Hepatocyte (in vitro differentiated cells): Measurements from ENCODE around the gene MAMSTR. TPM values are rescaled to one million over a fixed set of nuclear protein-coding genes. Genes with fewer than 3 reads are reported as not detected.

Source experiments
- DNase-seq: peaks from one replicate; pipeline ENCODE4 v3.0.0-alpha.2; 2016; ENCODE audit warnings: low spot score
- H2AFZ ChIP-seq: fragments of 200-600 bp; sonication (generic); 2 replicates; pipeline ENCODE4 v1.6.0; 2016; ENCODE audit warnings: antibody characterized with exemption, mild to moderate bottlenecking
- H3K27ac ChIP-seq: fragments of 200-600 bp; sonication (generic); 2 replicates; pipeline ENCODE4 v1.5.1; 2016; ENCODE audit warnings: mild to moderate bottlenecking
- H3K27me3 ChIP-seq: fragments of 200-600 bp; sonication (generic); 2 replicates; pipeline ENCODE4 v1.6.1; 2016
- H3K36me3 ChIP-seq: fragments of 200-600 bp; sonication (generic); replicated peaks from 2 replicates; pipeline ENCODE4 v1.5.1; 2016; ENCODE audit warnings: low read depth; ENCODE audit not compliant: insufficient read depth
- H3K4me1 ChIP-seq: fragments of 200-600 bp; sonication (generic); 2 replicates; pipeline ENCODE4 v1.5.1; 2016; ENCODE audit warnings: mild to moderate bottlenecking, moderate library complexity; ENCODE audit not compliant: insufficient read depth
- H3K4me2 ChIP-seq: fragments of 200-600 bp; sonication (generic); 2 replicates; pipeline ENCODE4 v1.6.0; 2016
- H3K4me3 ChIP-seq: fragments of 200-600 bp; sonication (generic); 2 replicates; pipeline ENCODE4 v1.5.1; 2016; ENCODE audit warnings: mild to moderate bottlenecking
- H3K79me2 ChIP-seq: fragments of 200-600 bp; sonication (generic); 2 replicates; pipeline ENCODE4 v1.6.0; 2017; ENCODE audit warnings: mild to moderate bottlenecking
- H3K9me2 ChIP-seq: fragments of 200-600 bp; sonication (generic); replicated peaks from 2 replicates; pipeline ENCODE4 v1.6.0; 2017; ENCODE audit warnings: mild to moderate bottlenecking; ENCODE audit not compliant: insufficient read depth
- H3K9me3 ChIP-seq: fragments of 200-600 bp; sonication (generic); 2 replicates; pipeline ENCODE4 v1.5.1; 2016; ENCODE audit warnings: low read depth, mild to moderate bottlenecking
- H4K20me1 ChIP-seq: fragments of 200-600 bp; sonication (generic); 2 replicates; pipeline ENCODE4 v1.6.0; 2016; ENCODE audit warnings: mild to moderate bottlenecking; ENCODE audit not compliant: insufficient read depth, poor library complexity, severe bottlenecking
- EZH2 ChIP-seq: fragments of 200-600 bp; sonication (generic); IDR thresholded peaks from 2 replicates; pipeline ENCODE4 v1.6.1; 2016; ENCODE audit warnings: antibody characterized with exemption, mild to moderate bottlenecking, borderline replicate concordance
- EZH2phosphoT487 ChIP-seq: fragments of 200-600 bp; sonication (generic); IDR thresholded peaks from one replicate; pipeline ENCODE4 v1.6.1; 2018; ENCODE audit warnings: antibody characterized with exemption, mild to moderate bottlenecking, low read depth, moderate library complexity; ENCODE audit not compliant: unreplicated experiment, severe bottlenecking
- WGBS: methylation state at CpG from one replicate; pipeline ENCODE4 v1.1.6; 2016; ENCODE audit warnings: low lambda C conversion rate; ENCODE audit errors: missing lambda C conversion rate; 5-methylcytosine and 5-hydroxymethylcytosine counted together
- polyA plus RNA-seq: library from polyadenylated mRNA; unstranded; fragments of >200 nt; fragmentation: Nextera tagmentation; extraction: Ambion mirVana; gene quantifications from 2 replicates; pipeline ENCODE4 v1.2.1, GENCODE V29; 2016
- total RNA-seq: library from RNA; depleted of rRNA; stranded (reverse); fragments of >200 nt; gene quantifications from 2 replicates; pipeline ENCODE4 v1.2.3, GENCODE V29; 2014
- TF ChIP-seq, protein P1 (sequence below): fragments of 200-600 bp; sonication (generic); IDR thresholded peaks from 2 replicates; pipeline ENCODE4 v1.5.1; 2016; ENCODE audit warnings: antibody characterized with exemption, mild to moderate bottlenecking; ENCODE audit not compliant: poor library complexity

The MAMSTR gene
- total and polyA plus RNA-seq, 2 experiments from 2014 or later = 2.3 to 5.2 TPM

- H4K20me1 ChIP-seq = no peaks in the 10 kb centered on the region
- DNase-seq = no peak
- no peak overlapping the region for H3K27ac ChIP-seq
- no peaks in the 10 kb centered on the region for H3K9me2 ChIP-seq
- H3K79me2 ChIP-seq = no peaks in the 10 kb centered on the region
- H2AFZ ChIP-seq = no peak overlapping the region
- 95% methylated on average over 29 of the region's 29 CpGs for WGBS
- H3K27me3 ChIP-seq = peaks cover 11% of the 10 kb centered on the region
- no peaks in the 10 kb centered on the region for H3K9me3 ChIP-seq
- TF ChIP-seq, protein P1, sequence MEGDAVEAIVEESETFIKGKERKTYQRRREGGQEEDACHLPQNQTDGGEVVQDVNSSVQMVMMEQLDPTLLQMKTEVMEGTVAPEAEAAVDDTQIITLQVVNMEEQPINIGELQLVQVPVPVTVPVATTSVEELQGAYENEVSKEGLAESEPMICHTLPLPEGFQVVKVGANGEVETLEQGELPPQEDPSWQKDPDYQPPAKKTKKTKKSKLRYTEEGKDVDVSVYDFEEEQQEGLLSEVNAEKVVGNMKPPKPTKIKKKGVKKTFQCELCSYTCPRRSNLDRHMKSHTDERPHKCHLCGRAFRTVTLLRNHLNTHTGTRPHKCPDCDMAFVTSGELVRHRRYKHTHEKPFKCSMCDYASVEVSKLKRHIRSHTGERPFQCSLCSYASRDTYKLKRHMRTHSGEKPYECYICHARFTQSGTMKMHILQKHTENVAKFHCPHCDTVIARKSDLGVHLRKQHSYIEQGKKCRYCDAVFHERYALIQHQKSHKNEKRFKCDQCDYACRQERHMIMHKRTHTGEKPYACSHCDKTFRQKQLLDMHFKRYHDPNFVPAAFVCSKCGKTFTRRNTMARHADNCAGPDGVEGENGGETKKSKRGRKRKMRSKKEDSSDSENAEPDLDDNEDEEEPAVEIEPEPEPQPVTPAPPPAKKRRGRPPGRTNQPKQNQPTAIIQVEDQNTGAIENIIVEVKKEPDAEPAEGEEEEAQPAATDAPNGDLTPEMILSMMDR = no peak
- no peak for TF ChIP-seq EZH2
- no peak overlapping the region for H3K4me2 ChIP-seq
- H3K4me1 ChIP-seq = peaks cover 7% of the 10 kb centered on the region
- no peak overlapping the region for H3K4me3 ChIP-seq
- H3K36me3 ChIP-seq = no peaks in the 10 kb centered on the region
Measured at GRCh38 chr19:48750771-48751504, 31.4 kb upstream of the MAMSTR start.

- H3K9me3 ChIP-seq = no peaks in the 10 kb centered on the region
- H3K27me3 ChIP-seq = peaks cover 11% of the 10 kb centered on the region
- H3K9me2 ChIP-seq = no peaks in the 10 kb centered on the region
- no peaks in the 10 kb centered on the region for H3K36me3 ChIP-seq
- H3K4me1 ChIP-seq = peaks cover 7% of the 10 kb centered on the region
- H4K20me1 ChIP-seq = no peaks in the 10 kb centered on the region
- H3K4me2 ChIP-seq = no peak overlapping the region
- TF ChIP-seq EZH2phosphoT487 (no peak), EZH2 (no peak)
- TF ChIP-seq, protein P1 = no peak
- DNase-seq = no peak
- no peak overlapping the region for H2AFZ ChIP-seq
- WGBS = 97% methylated on average over 31 of the region's 31 CpGs
- H3K27ac ChIP-seq = no peak overlapping the region
- no peak overlapping the region for H3K4me3 ChIP-seq
- no peaks in the 10 kb centered on the region for H3K79me2 ChIP-seq
Measured at GRCh38 chr19:48750351-48750750, 30.8 kb upstream of the MAMSTR start.

DNA sequence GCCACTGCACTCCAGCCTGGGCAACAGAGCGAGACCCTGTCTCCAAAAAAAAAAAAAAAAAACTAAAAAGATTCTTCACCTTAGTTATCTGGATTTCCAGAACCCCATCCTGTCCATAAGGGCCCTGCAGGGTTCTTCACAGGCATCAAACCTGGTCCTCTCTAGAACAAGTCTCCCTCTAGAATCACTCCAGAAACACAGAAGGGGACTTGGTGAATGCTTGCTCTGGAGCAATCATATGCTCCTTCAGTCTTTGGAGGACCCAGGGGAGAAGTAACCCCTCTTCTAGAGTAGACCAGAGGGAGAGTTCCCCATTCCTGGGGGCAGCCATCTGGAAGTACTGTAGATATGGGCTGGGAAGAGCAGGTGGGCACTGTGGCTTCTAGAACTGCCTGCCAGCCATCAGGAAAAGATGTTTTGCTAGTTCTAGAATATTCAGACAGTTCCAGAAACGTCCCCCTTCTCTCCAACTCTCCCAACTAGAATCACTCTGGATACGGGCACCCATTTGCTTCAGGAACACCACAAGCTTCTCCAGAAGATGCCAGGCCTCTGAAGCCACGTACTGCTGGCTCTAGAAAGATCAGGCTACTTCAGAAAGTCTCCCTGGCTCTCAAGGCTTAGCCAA is 30.2 kb upstream of the MAMSTR start:
- Histone ChIP-seq H2AFZ (no peak overlapping the region), H3K36me3 (no peaks in the 10 kb centered on the region), H3K27ac (no peak overlapping the region), H3K27me3 (peaks cover 11% of the 10 kb centered on the region), H3K9me2 (no peaks in the 10 kb centered on the region), H3K79me2 (no peaks in the 10 kb centered on the region), H3K4me3 (no peak overlapping the region), H3K9me3 (no peaks in the 10 kb centered on the region), H4K20me1 (no peaks in the 10 kb centered on the region), H3K4me2 (no peak overlapping the region), H3K4me1 (peaks cover 7% of the 10 kb centered on the region)
- no peak for DNase-seq
- WGBS = 95% methylated on average over 4 of the region's 4 CpGs
- no peak for TF ChIP-seq EZH2
- TF ChIP-seq EZH2phosphoT487 = no peak
- TF ChIP-seq, protein P1 = no peak
